Gastroesophageal sphincter (tissue), 3 donors: ENCODE data around the gene SH3PXD2B.

Experiments
- POLR2A ChIP-seq, 2 donors: fragments of 450-650 bp; IDR thresholded peaks; one replicate each; pipeline ENCODE4 v1.6.1; 2017; ENCODE audit warnings: antibody characterized with exemption in 2 of 2, mild to moderate bottlenecking in 2 of 2, moderate library complexity in 1 of 2
- TF ChIP-seq, protein P1 (sequence below), 4 experiments: fragments of 200-600 bp in 2 of 4; fragments of 450-650 bp in 2 of 4; sonication (generic) in 1 of 4; IDR thresholded peaks; one replicate each; pipeline ENCODE4 v1.5.1; 2017 to 2019; ENCODE audit warnings: antibody characterized with exemption in 4 of 4, mild to moderate bottlenecking in 2 of 4, moderate library complexity in 2 of 4

DNA sequence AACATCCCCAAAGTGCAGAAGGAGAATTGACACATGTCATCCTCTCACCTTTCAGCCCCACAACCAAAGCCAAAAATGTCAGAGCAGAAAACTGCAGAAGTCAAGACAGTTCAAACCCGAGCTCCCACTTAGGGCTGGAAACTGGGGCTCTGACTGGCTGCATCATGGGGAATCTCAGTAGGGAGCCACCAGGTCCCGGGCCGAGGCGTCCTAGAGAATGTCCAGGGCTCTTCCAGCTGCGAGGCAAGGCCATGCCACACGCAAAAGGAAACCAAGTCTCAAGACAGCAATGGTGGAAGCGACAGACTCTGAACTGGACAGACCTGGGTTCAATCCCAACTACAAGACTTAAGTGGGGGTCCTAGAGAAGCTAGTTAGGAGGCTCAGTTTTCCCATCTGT lies 13.8 kb downstream of the SH3PXD2B start:
- TF ChIP-seq, protein P1, sequence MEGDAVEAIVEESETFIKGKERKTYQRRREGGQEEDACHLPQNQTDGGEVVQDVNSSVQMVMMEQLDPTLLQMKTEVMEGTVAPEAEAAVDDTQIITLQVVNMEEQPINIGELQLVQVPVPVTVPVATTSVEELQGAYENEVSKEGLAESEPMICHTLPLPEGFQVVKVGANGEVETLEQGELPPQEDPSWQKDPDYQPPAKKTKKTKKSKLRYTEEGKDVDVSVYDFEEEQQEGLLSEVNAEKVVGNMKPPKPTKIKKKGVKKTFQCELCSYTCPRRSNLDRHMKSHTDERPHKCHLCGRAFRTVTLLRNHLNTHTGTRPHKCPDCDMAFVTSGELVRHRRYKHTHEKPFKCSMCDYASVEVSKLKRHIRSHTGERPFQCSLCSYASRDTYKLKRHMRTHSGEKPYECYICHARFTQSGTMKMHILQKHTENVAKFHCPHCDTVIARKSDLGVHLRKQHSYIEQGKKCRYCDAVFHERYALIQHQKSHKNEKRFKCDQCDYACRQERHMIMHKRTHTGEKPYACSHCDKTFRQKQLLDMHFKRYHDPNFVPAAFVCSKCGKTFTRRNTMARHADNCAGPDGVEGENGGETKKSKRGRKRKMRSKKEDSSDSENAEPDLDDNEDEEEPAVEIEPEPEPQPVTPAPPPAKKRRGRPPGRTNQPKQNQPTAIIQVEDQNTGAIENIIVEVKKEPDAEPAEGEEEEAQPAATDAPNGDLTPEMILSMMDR (IDR thresholded peaks at IDR 0.05), result no peak
- TF ChIP-seq POLR2A (IDR thresholded peaks at IDR 0.05), result no peak
